Heart left ventricle (tissue), 13 donors: Measurements from ENCODE around the gene BRMS1L.

ENCODE experiments used
- POLR2A ChIP-seq, 2 donors: fragments of 450-650 bp; IDR thresholded peaks; one replicate each; pipeline ENCODE4 v1.6.1; 2017; ENCODE audit warnings: antibody characterized with exemption in 2 of 2, mild to moderate bottlenecking in 2 of 2, moderate library complexity in 2 of 2
- TF ChIP-seq, protein P1 (sequence below), 12 donors: fragments of 200-600 bp; sonication (generic) in 4 of 12; IDR thresholded peaks; one replicate each; pipeline versions ENCODE4 v1.5.0 to v1.8.0; 2018 to 2022; ENCODE audit warnings: antibody characterized with exemption in 12 of 12, mild to moderate bottlenecking in 5 of 12
- donor health status: ischemic (EF 13 %, LVEDD 7.1; RV severe dilation, severe dysfunction).
- donor health status: DM: no; HTN: yes; CAD: no.
- donor health status: DM: no; HTN: no; CAD: no.
- donor health status: ischemic (EF 25% LVEDD 6.9; RV normal size, moderate dysfunction).
- donor health status: ischemic (EF 25% LVEDD 5.7; RV mildly dilated, moderate dysfunction).
- donor health status: ischemic (EF 35%, LVEDD 5.7; RV mildly dilated, moderate dysfunction).
- donor health status: nonischemic (EF 11% LVEDD 7.7; RV severe dilation, severe dysfunction).
- donor health status: DM: yes; HTN: yes; CAD: no.
- donor health status: PGD.
- donor health status: ischemic (EF 29% LVEDD 5.4; RV normal size, mild dysfunction).
- donor health status: nonischemic (EF 23%, LVEDD 6.1; RV moderate dilation, normal function).

DNA sequence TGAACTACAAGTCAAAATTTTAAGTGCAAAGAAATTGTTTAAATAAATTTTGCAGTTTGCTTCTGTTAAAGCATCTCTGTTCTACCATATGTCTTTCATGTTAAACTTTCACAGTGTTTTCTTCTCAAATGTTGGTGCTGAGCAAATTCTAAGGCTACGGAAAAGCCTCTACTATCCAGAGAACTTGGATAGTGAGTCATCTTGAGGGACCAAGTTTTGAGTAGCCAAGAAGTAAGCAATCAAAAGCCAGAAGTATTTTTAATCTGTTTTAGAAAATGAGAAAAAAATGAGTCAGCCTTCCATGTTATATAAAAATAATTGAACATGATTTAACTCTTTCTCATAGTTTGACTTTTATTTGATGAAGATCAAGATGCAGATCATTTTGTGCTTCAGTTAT lies 3.3 kb downstream of the BRMS1L start:
- TF ChIP-seq, protein P1, sequence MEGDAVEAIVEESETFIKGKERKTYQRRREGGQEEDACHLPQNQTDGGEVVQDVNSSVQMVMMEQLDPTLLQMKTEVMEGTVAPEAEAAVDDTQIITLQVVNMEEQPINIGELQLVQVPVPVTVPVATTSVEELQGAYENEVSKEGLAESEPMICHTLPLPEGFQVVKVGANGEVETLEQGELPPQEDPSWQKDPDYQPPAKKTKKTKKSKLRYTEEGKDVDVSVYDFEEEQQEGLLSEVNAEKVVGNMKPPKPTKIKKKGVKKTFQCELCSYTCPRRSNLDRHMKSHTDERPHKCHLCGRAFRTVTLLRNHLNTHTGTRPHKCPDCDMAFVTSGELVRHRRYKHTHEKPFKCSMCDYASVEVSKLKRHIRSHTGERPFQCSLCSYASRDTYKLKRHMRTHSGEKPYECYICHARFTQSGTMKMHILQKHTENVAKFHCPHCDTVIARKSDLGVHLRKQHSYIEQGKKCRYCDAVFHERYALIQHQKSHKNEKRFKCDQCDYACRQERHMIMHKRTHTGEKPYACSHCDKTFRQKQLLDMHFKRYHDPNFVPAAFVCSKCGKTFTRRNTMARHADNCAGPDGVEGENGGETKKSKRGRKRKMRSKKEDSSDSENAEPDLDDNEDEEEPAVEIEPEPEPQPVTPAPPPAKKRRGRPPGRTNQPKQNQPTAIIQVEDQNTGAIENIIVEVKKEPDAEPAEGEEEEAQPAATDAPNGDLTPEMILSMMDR (IDR thresholded peaks at IDR 0.05) = no peak
- TF ChIP-seq POLR2A (IDR thresholded peaks at IDR 0.05) = no peak
